ACHN (cell line): ENCODE data around the gene PTX3.

Experiments used
- DNase-seq: peaks from one replicate; pipeline ENCODE4 v3.0.0-alpha.2; 2015
- in situ Hi-C: cut with HindIII; loops from 2 replicates; pipeline ENCODE4 v1.10.0; 2017; ENCODE audit warnings: low sequenced_read_pairs, low pct_ligation_motif_present, low pct_unique_long_range_greater_than_20kb

Gene PTX3

GRCh38 chr3:157464321-157464720, 27.7 kb downstream of the PTX3 start:
- no peak for DNase-seq
- in situ Hi-C loops: no loop called here

GRCh38 chr3:157465741-157466140, 29.1 kb downstream of the PTX3 start:
- in situ Hi-C loops: no loop called here
- no peak for DNase-seq

GRCh38 chr3:157467200-157467599, 30.6 kb downstream of the PTX3 start:
- in situ Hi-C loops: no loop called here
- DNase-seq: no peak

- in situ Hi-C loops: no loop called here
- DNase-seq: no peak
Observed at GRCh38 chr3:157469561-157470294, 33.1 kb downstream of the PTX3 start.

- no peak for DNase-seq
- in situ Hi-C loops: no loop called here
Observed at GRCh38 chr3:157471064-157471463, 34.4 kb downstream of the PTX3 start.

GRCh38 chr3:157472648-157473047, 36.0 kb downstream of the PTX3 start:
- in situ Hi-C loops: no loop called here
- DNase-seq: no peak

- DNase-seq: no peak
- in situ Hi-C loops: loop anchor here (25.0 kb wide), 1 partner anchor 264 kb away; no protein-coding TSS in a partner anchor
Observed at GRCh38 chr3:157475921-157476414, 39.3 kb downstream of the PTX3 start.

- in situ Hi-C loops: loop anchor here (25.0 kb wide), 1 partner anchor 265 kb away; no protein-coding TSS in a partner anchor
- no peak for DNase-seq
Observed at GRCh38 chr3:157477441-157477840, 40.8 kb downstream of the PTX3 start.

GRCh38 chr3:157479464-157480243, 43.0 kb downstream of the PTX3 start:
- in situ Hi-C loops: loop anchor here (25.0 kb wide), 1 partner anchor 267 kb away; no protein-coding TSS in a partner anchor
- no peak for DNase-seq

- in situ Hi-C loops: loop anchor here (25.0 kb wide), 1 partner anchor 275 kb away; no protein-coding TSS in a partner anchor
- no peak for DNase-seq
Observed at GRCh38 chr3:157487339-157487738, 50.7 kb downstream of the PTX3 start.

GRCh38 chr3:157488144-157488543, 51.5 kb downstream of the PTX3 start:
- no peak for DNase-seq
- in situ Hi-C loops: loop anchor here (25.0 kb wide), 1 partner anchor 276 kb away; no protein-coding TSS in a partner anchor

- DNase-seq: no peak
- in situ Hi-C loops: loop anchor here (25.0 kb wide), 1 partner anchor 279 kb away; no protein-coding TSS in a partner anchor
Observed at GRCh38 chr3:157491136-157491535, 54.5 kb downstream of the PTX3 start.
